Nephron (organoid): ENCODE results near the gene KSR2.

Source experiments
- H3K27ac Mint-ChIP-seq, 3 experiments: 2 replicates each; pipeline ENCODE4 v1.8.0; 2020; ENCODE audit warnings: mixed read lengths in 3 of 3, mild to moderate bottlenecking in 2 of 3, moderate library complexity in 1 of 3
- H3K27me3 Mint-ChIP-seq: 2 replicates; pipeline ENCODE4 v1.8.0; 2021; ENCODE audit warnings: low read depth, mild to moderate bottlenecking, moderate library complexity, mixed read lengths
- H3K36me3 Mint-ChIP-seq: 2 replicates; pipeline ENCODE4 v1.8.0; 2020; ENCODE audit warnings: low read depth, mixed read lengths
- H3K4me1 Mint-ChIP-seq: 2 replicates; pipeline ENCODE4 v1.8.0; 2020; ENCODE audit warnings: mixed read lengths
- H3K4me3 Mint-ChIP-seq, 3 experiments: 2 replicates each; pipeline ENCODE4 v1.8.0; 2020; ENCODE audit warnings: mild to moderate bottlenecking in 3 of 3, mixed read lengths in 3 of 3, moderate library complexity in 2 of 3
- H3K9me3 Mint-ChIP-seq: 2 replicates; pipeline ENCODE4 v1.8.0; 2020; ENCODE audit warnings: mixed read lengths
- CTCF ChIP-seq, 3 experiments: fragments of 200-600 bp; sonication (generic); IDR thresholded peaks; one replicate each; pipeline ENCODE4 v1.5.0; 2021; ENCODE audit warnings: antibody characterized with exemption in 3 of 3; ENCODE audit not compliant: unreplicated experiment in 3 of 3

KSR2 gene

GRCh38 chr12:117580015-117580717, 388.6 kb downstream of the KSR2 start:
- Mint-ChIP-seq H3K36me3 (no peaks in the 10 kb centered on the region), H3K27ac (no peak overlapping the region), H3K4me3 (no peak overlapping the region), H3K27me3 (peaks cover 53% of the 10 kb centered on the region), H3K9me3 (peaks cover 3% of the 10 kb centered on the region), H3K4me1 (peaks cover 11% of the 10 kb centered on the region)
- TF ChIP-seq CTCF (IDR thresholded peaks at IDR 0.05; ENCODE audit: unreplicated experiment in 3 of 3) = no peak

GRCh38 chr12:117577122-117577657, 391.6 kb downstream of the KSR2 start:
- no peak overlapping the region for H3K4me3 Mint-ChIP-seq
- H3K4me1 Mint-ChIP-seq = peaks cover 5% of the 10 kb centered on the region
- peaks cover 43% of the 10 kb centered on the region for H3K27me3 Mint-ChIP-seq
- H3K9me3 Mint-ChIP-seq = peaks cover 3% of the 10 kb centered on the region
- H3K36me3 Mint-ChIP-seq = no peaks in the 10 kb centered on the region
- TF ChIP-seq CTCF (IDR thresholded peaks at IDR 0.05; ENCODE audit: unreplicated experiment in 3 of 3) = no peak
- H3K27ac Mint-ChIP-seq = no peak overlapping the region

- TF ChIP-seq CTCF (IDR thresholded peaks at IDR 0.05; ENCODE audit: unreplicated experiment in 3 of 3) = no peak
- peaks cover 3% of the 10 kb centered on the region for H3K9me3 Mint-ChIP-seq
- H3K4me3 Mint-ChIP-seq = no peak overlapping the region
- no peaks in the 10 kb centered on the region for H3K36me3 Mint-ChIP-seq
- H3K27me3 Mint-ChIP-seq = peaks cover 49% of the 10 kb centered on the region
- H3K4me1 Mint-ChIP-seq = peaks cover 5% of the 10 kb centered on the region
- H3K27ac Mint-ChIP-seq = no peak overlapping the region
Observed at GRCh38 chr12:117576053-117576452, 392.7 kb downstream of the KSR2 start.

- Mint-ChIP-seq H3K36me3 (no peaks in the 10 kb centered on the region), H3K9me3 (peaks cover 3% of the 10 kb centered on the region), H3K27ac (no peak overlapping the region), H3K4me1 (no peaks in the 10 kb centered on the region), H3K4me3 (no peak overlapping the region), H3K27me3 (peaks cover 39% of the 10 kb centered on the region)
- TF ChIP-seq CTCF (IDR thresholded peaks at IDR 0.05; ENCODE audit: unreplicated experiment in 3 of 3) = no peak
Observed at GRCh38 chr12:117574655-117575054, 394.1 kb downstream of the KSR2 start.

- peaks cover 35% of the 10 kb centered on the region for H3K27me3 Mint-ChIP-seq
Observed at GRCh38 chr12:117572755-117573154, 396.0 kb downstream of the KSR2 start.

More at GRCh38 chr12:117572755-117573154, 396.0 kb downstream of the KSR2 start:
- Mint-ChIP-seq H3K27ac (no peak overlapping the region), H3K36me3 (no peaks in the 10 kb centered on the region), H3K4me1 (peaks cover 3% of the 10 kb centered on the region), H3K9me3 (no peaks in the 10 kb centered on the region), H3K4me3 (no peak overlapping the region)
- no peak for TF ChIP-seq CTCF (IDR thresholded peaks at IDR 0.05; ENCODE audit: unreplicated experiment in 3 of 3)
